GM12892 (cell line): ENCODE measurements around the gene DCK. TPM values are rescaled to one million over a fixed set of nuclear protein-coding genes. Genes with fewer than 3 reads are reported as not detected.
A peak's percentile ranks its signal among the peaks of the same experiment; 100 is the strongest.

Experiments used
- DNase-seq: peaks from one replicate; pipeline ENCODE4 v3.0.0; 2011; ENCODE audit not compliant: insufficient read length
- FAIRE-seq: peaks from 2 replicates; lab custom pipeline; 2011; peaks lifted over from hg19 to GRCh38; lab: Jason Lieb, UNC
- POLR2A ChIP-seq: IDR thresholded peaks from 2 replicates; pipeline ENCODE4 v1.6.1; 2011; ENCODE audit warnings: low read depth, low read length, control low read depth
- POLR2AphosphoS5 ChIP-seq: IDR thresholded peaks from 2 replicates; pipeline ENCODE4 v1.6.1; 2011; ENCODE audit warnings: low read depth, low read length, control low read depth
- TAF1 ChIP-seq: IDR thresholded peaks from 2 replicates; pipeline ENCODE4 v1.6.1; 2011; ENCODE audit warnings: low read depth, mild to moderate bottlenecking, control low read depth, low read length, borderline replicate concordance
- polyA plus RNA-seq: library from polyadenylated mRNA; unstranded; fragments of >200 nt; gene quantifications from one replicate; pipeline ENCODE4 v1.2.1, GENCODE V29; 2012; ENCODE audit warnings: missing spikeins, inconsistent platforms; ENCODE audit not compliant: missing spikeins

DCK gene
- 22.2 TPM for polyA plus RNA-seq

DNA sequence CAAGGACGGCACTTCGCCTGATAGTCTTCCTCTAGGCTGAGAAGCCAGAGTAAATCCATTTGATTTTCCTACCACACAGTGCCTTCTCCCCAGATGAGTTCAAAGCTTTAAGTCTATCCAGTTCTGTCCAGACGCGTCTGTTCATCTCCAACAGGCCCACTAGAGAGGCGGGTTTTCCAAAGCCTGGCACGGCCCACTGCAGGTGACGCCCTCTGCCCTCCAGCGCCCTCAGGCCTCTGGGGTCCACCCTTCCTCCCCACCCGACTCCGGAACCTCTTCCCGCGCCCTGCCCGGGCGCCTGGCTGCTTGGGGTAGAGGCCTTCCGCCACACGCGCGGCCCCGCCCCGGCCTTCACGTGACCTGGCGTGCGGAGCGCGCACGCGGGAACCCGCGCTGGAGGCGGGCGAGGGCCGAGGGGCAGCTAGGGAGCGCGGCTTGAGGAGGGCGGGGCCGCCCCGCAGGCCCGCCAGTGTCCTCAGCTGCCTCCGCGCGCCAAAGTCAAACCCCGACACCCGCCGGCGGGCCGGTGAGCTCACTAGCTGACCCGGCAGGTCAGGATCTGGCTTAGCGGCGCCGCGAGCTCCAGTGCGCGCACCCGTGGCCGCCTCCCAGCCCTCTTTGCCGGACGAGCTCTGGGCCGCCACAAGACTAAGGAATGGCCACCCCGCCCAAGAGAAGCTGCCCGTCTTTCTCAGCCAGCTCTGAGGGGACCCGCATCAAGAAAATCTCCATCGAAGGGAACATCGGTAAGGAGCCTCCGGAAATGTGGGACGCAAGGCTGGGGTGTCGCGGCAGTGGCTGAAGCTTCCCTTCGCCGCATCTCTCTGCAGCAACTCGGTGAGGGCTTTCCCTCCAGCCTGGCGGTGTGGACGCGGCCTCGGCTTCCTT, at the start of gene DCK:
TSS of gene DCK (plus strand) at position 469 of the 888 bp plus-strand sequence. CDS start at position 656, 187 bp downstream.
- peak; percentile 95 for FAIRE-seq
- TF ChIP-seq TAF1 (peak; percentile 74), POLR2A (peak; percentile 93), POLR2AphosphoS5 (peak; percentile 90)
- DNase-seq: peak; percentile 81

- DNase-seq (no peak), FAIRE-seq (peak; percentile 21)
- TF ChIP-seq POLR2AphosphoS5 (no peak), POLR2A (no peak)
These were observed 48.4 kb upstream of the DCK start for GRCh38 chr4:70945046-70945445.

DNA sequence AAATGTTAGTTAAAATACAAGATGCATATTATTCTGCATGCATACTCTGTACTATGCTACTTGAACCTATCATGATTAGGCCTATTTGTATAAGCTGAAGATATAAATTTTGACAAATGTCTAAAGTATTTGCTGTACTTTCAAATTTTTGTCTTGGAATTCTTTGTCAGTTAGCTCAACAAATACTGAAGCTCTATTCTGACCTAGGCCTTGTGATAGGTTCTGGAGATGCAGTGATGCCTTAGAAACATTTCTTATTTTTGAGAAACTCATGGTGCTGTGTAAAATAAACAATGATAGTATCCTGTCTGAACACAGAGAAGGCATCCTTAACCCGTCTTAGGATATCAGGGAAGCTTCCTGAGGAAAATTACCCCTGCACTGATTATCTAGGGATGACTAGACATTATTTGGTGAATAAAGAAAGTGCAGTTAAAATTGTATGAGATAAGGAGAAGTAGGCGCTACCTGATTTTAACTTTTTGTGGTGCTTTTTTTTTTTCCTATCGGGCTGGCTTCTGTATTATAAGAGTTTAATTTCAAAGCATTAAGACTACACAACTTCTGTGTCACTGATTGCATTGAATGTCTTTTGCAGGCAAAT, 47.9 kb upstream of the DCK start:
- TF ChIP-seq TAF1 (no peak), POLR2AphosphoS5 (no peak)
- FAIRE-seq (no peak), DNase-seq (no peak)

- DNase-seq: no peak
- TF ChIP-seq TAF1 (no peak), POLR2A (no peak), POLR2AphosphoS5 (no peak)
- no peak for FAIRE-seq
These were observed 46.5 kb upstream of the DCK start for GRCh38 chr4:70946939-70947338.

DNA sequence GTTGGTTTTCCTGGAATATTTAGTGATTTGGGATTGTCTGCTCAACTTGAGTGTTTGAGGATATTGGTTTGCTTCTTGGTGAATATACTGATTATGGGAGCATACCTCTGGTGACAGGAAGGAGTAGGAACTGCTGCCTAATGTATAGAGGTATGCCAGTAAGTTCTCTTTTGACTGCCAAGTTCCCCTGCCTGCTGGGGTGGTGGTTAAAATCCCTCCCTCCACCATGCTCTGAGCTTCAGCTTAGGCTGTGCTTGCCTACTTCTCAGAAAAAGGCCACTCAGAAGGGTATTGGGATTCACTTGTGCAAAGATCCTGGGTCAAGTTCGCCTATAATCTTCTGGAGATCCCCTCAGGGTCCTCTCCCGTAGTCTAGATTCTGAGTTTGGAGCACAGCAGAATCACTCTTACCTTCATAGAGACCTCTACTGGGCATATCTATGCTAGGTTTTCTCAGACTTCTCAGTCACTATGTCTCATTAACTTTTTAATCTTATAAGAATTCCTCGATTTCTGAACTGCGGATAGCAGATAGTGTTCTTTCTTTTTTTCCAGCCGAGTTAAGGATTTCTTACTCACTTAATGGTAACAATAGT, 44.7 kb upstream of the DCK start:
- FAIRE-seq (no peak), DNase-seq (no peak)
- TF ChIP-seq POLR2A (no peak), TAF1 (no peak), POLR2AphosphoS5 (no peak)

GRCh38 chr4:70954032-70954431, 39.4 kb upstream of the DCK start:
- FAIRE-seq (no peak), DNase-seq (no peak)
- no peak for TF ChIP-seq POLR2A
- TF ChIP-seq POLR2AphosphoS5: no peak
- TF ChIP-seq TAF1: no peak

DNA sequence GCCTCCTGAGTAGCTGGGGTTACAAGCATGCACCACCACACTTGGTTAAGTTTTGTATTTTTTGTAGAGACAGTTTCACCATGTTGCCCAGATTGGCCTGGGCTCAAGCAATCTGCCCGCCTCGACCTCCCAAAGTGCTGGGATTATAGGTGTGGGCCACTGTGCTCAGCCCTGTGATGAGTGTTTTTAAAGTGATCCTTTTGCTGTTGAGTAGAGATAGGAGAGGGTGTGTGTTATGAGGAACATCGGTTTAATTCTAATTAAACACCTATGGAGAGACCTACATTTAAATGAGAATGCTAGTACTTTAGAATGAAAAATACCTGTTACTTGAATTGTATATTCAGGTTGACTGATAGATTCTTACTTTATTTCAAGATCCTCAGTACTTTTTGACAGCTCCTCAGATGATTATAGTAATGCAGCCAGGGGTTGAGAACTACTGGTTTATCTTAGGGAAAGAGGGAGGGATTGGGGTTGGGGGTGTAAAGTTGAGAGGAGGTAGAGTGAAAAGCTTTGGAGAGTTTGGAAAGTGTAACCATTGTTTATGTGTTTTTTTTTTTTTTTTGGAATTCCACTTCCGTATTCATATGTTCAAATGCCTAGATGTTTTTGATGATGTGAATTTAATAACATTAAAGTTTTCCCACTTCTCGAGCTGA, 36.8 kb upstream of the DCK start:
- FAIRE-seq: no peak
- DNase-seq: no peak
- TF ChIP-seq POLR2AphosphoS5 (no peak), POLR2A (no peak), TAF1 (no peak)

DNA sequence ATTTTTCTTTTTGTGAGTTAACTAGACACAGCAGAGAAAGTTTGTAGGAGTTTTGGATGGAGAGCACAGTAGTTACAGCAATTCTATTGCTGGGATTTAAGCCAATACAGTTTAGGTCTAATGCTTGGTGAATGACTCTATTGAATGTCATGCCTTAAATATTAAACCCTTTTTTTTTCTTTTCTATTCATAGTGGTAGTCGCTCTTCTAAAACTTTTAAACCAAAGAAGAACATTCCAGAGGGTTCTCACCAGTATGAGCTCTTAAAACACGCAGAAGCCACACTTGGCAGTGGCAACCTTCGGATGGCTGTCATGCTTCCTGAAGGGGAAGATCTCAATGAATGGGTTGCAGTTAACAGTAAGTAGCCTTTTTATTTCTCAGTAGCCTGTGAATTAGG, 34.8 kb upstream of the DCK start:
- TF ChIP-seq POLR2A (no peak), POLR2AphosphoS5 (no peak), TAF1 (no peak)
- no peak for DNase-seq
- FAIRE-seq: no peak

DNA sequence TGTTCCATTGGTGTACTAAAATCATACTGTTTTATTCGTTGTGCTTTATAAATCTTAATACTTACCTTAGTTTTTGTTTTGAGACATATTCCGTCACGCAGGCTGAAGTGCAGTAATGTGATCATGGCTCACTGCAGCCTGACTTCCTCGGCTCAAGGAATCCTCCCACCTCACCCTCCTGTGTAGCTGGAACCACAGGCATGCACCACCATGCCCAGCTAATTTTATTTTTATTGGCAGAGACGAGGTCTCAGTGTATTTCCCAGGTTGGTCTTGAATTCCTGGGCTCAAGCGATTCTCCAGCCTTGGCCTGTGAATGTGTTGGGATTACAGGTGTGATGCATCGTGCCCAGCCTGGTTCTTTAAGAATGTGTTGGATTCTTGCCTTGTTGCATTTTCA, 24.4 kb upstream of the DCK start:
- no peak for FAIRE-seq
- TF ChIP-seq POLR2A: no peak
- TF ChIP-seq POLR2AphosphoS5: no peak
- TF ChIP-seq TAF1: no peak
- DNase-seq: no peak

GRCh38 chr4:70976252-70976651, 17.2 kb upstream of the DCK start:
- no peak for FAIRE-seq
- TF ChIP-seq POLR2AphosphoS5 (no peak), POLR2A (no peak), TAF1 (no peak)
- DNase-seq: no peak

GRCh38 chr4:70979445-70980008, 13.9 kb upstream of the DCK start:
- TF ChIP-seq POLR2AphosphoS5 (no peak), POLR2A (no peak), TAF1 (no peak)
- DNase-seq: no peak

More at GRCh38 chr4:70979445-70980008, 13.9 kb upstream of the DCK start:
- peak; percentile 54 for FAIRE-seq
